ENCODE data around the gene KLHL28.
A peak's percentile ranks its signal among the peaks of the same experiment; 100 is the strongest.

Gene KLHL28, protein sequence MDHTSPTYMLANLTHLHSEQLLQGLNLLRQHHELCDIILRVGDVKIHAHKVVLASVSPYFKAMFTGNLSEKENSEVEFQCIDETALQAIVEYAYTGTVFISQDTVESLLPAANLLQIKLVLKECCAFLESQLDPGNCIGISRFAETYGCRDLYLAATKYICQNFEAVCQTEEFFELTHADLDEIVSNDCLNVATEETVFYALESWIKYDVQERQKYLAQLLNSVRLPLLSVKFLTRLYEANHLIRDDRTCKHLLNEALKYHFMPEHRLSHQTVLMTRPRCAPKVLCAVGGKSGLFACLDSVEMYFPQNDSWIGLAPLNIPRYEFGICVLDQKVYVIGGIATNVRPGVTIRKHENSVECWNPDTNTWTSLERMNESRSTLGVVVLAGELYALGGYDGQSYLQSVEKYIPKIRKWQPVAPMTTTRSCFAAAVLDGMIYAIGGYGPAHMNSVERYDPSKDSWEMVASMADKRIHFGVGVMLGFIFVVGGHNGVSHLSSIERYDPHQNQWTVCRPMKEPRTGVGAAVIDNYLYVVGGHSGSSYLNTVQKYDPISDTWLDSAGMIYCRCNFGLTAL

DNA sequence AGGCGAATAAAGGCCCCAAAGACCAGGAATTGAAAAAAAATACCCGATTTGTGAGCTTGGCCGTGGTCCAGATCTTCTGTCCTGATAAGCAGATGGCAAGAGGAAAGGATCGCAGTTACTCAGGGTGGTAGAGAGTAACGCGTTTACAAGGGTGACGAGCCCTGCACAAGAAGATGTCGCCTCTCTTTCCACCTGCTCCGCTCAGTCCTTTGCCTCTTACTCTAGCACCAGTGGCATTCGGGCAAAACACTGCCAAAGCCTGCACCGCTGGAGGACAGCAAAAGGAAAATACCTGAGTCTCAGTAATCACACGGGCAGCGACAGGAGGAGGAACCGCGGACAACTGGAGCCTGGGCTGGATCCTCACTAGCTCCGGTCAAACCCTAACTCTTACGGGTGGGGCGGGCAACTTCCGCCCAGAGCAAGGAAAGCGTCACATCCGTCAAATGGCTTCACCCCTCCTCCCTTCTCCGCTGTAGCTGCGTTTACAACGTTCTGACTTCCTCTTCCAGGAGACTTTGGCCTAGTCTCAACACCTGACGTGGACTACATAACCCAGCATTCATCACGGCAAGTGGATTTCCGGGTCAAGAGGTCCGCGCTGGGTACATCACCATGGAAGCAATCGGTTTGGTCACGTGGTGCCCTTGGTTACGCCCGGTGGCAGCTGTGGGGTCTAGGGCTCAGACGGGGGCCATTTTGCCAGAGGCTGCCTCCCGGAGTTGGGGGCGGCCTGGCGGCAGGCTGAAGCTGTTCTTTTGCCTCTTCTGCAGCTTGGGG is at the start of gene KLHL28, which contains the start of gene TOGARAM1:
Gene KLHL28, minus strand, starts transcription at position 394 of the 780 bp plus-strand sequence. CDS start 16,019 bp downstream, outside the sequence.
Gene TOGARAM1, plus strand, starts transcription at position 637 of the 780 bp plus-strand sequence. CDS start 232 bp downstream, outside the sequence.
- DNase-seq (ENCODE audit: low read depth), result peak; percentile 98

DNA sequence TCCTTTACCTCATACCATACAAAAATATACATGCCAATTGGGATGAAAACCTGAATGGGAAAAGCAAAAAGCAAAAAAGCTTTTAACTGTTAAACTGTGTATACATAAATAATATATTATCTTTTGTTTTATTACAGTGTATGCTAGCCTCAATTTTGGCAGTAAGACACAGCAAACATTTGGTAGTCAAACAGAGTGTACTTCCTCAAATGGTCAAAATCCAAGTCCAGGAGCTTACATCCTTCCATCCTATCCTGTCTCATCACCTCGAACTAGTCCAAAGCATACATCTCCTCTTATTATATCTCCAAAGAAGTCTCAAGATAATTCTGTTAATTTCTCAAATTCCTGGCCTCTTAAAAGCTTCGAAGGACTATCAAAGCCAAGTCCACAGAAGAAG is 42.2 kb upstream of the KLHL28 start:
- no peak for DNase-seq (ENCODE audit: low read depth)

DNA sequence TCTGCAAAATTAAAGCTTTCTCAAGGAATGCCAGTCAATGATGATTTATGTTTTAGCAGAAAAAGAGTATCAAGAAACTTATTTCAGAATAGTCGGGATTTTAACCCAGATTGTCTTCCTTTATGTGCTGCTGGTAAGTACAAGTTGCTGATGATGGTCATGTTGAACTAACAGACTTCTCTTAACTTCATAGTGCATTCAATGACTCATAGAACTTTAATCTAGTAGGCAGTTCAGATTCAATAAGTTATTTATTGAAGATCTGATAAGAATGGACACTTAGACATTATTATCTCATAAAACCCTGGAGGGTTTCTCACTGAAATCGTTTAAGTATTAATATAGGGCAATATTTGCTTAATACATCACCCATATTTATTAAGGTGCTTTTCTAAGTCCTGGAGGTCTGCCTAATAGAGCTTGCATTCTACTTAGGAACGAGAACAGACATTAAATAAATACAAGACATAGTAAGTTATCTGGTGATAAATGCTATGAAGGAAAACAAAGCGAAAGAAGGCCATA is 34.1 kb upstream of the KLHL28 start:
- DNase-seq (ENCODE audit: low read depth), result no peak

DNA sequence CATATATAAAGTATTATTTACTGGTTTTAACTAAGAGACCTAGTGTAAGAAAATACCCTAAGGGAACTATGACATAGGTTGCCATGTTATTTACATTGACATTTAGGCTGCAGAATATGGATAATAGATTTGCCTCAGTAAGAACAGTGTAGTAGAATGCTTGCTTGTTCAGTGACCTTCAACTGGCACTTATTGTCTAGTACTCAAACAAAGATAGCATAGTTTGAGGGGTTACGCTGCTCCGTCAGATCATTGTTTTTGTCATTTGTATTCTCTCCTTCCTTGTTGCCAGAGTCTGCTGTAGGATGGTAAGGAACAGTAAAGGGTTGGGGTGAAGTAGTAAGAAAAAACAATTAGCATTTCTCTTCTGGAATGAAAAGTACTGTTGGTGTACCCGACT is 33.4 kb upstream of the KLHL28 start:
- DNase-seq (ENCODE audit: low read depth), result no peak

DNA sequence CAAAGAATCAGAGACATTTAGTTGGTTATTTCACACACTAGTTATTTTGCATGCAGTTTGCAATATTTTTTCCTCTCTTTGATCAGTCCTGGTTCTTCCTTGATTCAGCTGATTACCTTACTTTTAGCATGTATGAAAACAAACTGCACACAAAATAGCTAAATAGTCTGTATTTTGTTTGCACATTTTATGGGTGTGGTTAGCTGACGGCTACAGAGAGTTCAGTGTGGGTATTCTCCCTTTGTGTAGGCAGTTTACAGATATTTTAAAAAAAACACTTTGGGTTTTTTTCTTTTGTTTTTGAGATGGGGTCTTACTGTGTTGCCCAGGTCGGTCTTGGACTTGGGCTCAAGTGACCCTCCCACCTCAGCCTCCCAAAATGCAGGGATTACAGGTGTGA is 28.8 kb upstream of the KLHL28 start:
- DNase-seq (ENCODE audit: low read depth), result no peak

DNA sequence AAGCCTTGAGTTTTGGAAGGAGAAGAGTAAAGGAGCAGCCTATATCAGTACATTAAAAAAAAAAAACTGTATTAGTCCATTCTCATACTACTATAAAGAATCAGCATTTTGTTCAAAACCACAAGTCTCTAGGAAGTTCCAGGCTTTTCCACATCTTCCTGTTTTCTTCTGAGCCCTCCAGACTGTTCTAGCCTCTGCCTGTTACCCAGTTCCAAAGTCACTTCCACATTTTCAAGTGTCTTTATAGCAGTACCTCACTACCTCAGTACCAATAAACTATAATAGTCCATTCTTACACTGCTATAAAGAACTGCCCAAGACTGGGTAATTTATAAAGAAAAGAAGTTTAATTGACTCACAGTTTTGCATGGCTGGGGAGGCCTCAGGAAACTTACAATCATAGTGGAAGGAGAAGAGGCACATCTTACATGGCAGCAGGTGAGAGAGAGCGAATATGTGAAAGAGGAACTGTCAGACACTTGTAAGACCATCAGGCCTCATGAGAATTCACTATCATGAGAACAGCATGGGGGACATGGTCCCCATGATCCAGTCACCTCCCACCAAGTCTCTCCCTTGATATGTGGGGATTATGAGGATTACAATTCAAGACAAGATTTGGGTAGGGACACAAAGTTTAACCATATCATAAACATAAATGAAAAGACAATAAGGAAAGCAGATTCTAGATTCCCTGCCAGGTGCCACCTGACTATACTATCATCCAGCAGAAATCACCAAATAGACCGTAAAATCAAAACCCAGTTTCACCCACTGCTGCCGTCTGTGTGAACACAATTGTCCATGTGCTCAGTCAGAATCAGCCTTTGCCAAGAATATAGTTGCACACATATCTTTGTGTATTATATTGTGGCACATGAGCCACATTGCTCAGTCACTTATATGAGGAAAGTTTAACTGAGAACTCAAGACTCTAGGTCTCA is 28.0 kb upstream of the KLHL28 start:
- no peak for DNase-seq (ENCODE audit: low read depth)

DNA sequence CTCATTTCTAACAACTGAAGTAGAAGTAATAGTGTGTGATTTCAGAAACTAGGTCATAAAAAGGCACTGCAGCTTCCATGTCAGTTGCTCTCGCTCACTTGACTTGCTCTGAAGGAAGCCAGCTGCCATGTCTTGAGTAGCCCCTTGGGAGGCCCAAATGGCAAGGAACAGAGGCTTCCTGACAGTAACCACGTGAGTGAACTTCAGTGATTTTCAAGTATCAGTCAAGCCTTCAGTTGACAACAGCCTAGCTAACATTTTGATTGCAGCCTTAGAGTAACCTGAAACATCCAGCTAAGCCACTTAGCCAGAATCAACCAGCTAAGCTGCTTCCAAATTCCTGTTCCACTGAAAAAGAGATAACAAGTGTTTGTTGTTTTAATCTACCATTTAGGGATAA is 26.9 kb upstream of the KLHL28 start:
- no peak for DNase-seq (ENCODE audit: low read depth)

DNA sequence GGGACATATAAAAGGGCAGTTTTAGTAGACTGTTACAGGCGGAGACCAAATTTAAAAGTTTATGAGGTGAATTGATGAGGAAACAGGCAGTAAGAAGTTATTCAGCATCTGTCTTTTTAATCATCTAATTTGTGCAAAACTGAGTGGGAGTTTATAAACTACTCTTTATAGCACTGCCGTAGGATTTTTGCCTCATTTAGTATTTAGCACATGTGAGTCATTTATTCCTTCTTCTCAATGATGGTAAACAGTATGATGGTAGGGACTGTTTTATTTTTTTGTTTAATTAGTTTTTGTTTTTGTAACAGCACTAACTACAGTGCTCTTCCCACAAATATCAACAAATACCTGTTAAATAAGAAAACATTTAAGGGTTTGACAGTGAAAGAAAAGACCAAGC is 20.8 kb upstream of the KLHL28 start:
- no peak for DNase-seq (ENCODE audit: low read depth)

DNA sequence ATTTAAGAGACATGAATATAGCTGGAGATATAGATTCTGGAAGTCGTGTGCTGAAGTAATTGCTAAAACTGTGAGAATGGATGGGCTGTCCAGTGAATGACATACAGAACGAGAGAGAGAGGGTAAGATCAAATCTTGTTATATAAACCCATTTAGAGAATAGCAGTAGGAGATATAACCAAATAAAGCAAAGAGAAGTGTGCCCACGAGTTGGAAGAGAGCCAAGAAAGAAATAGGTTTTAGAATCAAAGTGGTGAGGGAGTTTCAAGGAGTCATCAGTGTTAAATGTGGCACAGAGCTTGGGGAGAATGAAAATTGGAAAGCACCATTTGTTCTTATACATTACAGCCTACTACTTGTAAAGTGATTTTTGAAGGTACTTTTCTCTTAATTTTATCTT is 19.5 kb upstream of the KLHL28 start:
- no peak for DNase-seq (ENCODE audit: low read depth)

DNA sequence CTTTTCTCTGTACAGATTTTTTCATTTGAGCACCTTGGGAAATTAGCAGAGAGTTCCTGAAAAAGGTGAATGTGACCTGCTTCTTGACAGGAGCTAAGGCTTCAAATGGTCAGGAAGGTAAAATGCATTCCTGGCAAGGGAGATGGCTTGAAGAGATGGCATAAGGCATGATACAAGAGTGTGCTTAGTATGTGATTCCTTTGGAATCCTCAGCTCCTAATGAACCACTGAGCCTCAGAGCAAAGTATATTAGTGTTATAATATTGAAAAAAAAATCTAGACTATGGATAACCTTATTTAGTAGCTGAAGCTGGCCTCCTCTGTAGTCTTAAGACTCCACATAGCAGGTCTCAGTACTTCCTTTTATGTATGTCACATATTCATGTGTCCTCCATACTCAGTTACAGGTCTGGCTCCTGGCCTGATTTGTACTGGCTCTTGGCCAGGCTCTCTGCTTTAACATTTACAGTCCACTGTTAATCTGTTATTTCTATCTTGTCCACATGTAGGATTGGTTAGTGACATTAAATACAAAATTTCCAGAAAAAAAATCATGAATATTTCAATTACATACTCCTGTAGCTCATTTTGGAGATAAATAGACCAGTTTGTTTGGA is 18.1 kb upstream of the KLHL28 start:
- no peak for DNase-seq (ENCODE audit: low read depth)

DNA sequence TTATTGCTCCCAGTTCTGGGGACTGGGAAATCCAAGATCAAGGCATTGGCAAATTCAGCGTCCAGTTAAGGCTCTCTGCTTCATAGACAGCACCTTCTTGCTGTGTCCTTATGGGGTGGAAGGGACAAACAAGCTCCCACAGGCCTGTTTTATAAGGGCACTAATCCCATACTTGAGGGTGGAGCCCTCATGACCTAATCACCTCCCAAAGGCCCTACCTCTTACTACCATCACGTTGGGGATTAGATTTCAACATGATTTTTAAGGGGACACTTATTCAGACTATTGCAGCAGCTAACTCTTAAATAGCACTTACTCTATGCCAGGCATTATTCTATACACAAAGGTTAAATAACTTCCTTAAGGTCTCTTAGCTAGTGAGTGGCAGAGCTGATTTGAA is 17.5 kb upstream of the KLHL28 start:
- DNase-seq (ENCODE audit: low read depth), result no peak

DNA sequence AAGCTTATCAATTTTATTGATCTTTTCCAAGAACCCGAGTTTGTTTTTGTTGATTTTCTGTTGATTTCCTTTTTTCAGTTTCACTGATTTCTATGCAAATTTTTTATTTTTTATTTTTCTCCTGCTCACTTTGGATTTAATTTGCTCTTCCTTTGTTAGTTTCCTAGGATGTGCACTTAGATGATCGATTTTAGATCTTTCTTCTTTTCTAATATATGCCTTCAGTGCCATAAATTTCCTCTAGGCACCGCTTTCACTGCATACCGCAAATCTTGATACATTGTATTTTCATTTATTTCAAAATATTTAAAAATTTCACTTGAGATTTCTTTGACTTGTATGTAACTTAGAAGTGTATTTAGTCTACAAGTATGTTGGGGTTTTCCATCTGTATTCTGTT is 9.7 kb upstream of the KLHL28 start:
- no peak for DNase-seq (ENCODE audit: low read depth)

DNA sequence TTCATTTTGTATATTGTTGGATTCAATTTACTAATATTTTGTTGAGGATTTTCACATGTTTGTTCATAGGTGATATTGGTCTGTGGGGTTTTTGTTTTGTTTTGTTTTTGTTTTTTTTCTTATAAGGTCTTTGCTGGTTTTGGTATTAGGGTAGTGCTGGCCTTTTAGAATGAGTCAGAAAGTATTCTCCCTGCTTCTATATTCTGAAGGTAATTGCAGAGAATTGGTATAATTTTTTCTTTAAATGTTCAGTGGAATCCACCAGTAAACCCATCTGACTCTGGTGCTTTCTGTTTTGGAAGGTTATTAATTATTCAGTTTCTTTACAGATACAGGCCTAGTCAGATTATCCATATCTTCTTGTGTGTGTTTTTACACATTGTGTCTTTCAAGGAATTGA is 9.2 kb upstream of the KLHL28 start:
- no peak for DNase-seq (ENCODE audit: low read depth)

DNA sequence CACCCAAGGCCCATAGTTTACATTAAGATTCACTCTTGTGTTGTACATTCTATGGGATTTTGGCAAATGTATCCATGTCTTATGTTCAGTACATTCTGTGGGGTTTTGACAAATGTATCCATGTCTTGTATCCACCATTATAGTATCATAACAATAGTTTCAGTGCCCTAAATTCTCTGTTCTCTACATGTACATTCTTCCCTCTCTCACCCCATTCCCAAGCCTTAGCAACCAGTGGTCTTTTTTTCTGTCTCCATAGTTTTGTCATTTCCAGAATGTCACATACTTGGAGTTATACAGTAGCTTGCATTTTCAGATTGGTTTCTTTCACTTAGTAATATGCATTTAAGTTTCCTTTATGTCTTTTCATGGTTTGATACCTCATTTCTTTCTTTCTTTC is 7.0 kb upstream of the KLHL28 start:
- no peak for DNase-seq (ENCODE audit: low read depth)

DNA sequence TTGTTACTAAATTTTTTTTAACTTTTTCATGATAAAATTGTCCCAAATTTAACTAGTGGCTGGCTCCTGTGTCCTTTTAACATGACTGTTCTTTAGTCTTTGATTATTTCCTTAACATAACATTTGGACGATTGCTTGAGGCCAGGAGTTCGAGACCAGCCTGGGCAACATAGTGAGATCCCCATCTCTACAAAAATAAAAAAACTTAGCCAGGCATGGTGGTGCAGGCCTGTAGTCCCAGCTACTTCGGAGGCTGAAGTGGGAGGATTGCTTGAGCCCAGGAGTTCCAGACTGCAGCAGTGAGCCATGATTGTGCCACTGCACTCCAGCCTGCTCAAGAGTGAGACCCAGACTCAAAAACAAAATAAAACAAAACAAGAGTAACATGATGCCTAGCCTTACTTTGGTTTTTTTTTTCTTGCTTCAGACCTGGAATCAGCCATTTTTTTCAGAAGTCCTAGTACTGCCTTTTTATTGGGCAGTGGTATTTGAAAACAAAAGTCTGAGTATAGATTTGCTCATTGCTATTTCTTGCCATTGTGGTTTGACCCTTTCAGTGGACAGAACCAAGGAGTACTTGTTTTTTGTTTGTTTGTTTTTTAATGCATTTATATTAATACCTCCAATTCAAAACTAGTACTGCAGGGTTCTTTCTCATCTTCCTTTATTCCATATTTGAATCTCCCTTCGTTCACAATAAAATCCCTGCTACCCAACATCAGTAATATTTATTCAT is 5.0 kb upstream of the KLHL28 start:
- no peak for DNase-seq (ENCODE audit: low read depth)

DNA sequence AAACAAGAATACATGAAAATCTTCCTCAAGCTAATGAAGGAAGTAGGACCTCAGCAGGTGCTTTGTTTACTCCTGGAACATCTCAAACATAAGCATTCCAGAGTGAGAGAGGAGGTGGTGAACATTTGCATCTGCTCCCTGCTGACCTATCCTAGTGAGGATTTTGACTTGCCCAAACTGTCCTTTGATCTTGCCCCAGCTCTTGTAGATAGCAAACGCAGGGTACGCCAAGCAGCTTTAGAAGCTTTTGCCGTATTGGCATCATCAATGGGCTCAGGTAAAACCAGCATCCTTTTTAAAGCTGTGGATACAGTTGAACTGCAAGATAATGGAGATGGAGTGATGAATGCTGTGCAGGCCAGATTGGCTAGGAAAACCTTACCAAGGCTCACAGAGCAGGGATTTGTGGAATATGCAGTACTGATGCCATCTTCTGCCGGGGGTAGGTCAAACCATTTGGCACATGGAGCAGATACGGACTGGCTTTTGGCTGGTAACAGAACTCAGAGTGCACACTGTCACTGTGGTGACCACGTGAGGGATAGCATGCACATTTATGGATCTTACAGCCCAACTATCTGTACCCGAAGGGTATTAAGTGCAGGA is 2.1 kb upstream of the KLHL28 start:
- no peak for DNase-seq (ENCODE audit: low read depth)

DNA sequence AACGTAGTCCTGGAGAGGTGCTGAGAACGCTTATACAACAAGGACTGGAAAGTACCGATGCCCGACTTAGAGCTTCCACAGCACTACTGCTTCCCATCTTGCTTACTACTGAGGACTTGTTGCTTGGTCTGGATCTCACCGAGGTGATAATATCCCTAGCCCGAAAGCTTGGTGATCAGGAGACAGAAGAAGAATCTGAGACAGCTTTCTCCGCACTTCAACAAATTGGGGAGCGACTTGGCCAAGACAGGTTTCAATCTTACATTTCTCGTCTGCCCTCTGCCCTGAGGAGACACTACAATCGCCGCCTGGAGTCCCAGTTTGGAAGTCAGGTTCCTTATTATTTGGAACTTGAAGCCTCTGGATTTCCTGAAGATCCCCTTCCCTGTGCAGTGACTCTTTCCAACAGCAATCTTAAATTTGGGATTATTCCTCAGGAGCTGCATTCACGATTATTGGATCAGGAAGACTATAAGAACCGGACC is 1.3 kb upstream of the KLHL28 start:
- DNase-seq (ENCODE audit: low read depth), result no peak

DNA sequence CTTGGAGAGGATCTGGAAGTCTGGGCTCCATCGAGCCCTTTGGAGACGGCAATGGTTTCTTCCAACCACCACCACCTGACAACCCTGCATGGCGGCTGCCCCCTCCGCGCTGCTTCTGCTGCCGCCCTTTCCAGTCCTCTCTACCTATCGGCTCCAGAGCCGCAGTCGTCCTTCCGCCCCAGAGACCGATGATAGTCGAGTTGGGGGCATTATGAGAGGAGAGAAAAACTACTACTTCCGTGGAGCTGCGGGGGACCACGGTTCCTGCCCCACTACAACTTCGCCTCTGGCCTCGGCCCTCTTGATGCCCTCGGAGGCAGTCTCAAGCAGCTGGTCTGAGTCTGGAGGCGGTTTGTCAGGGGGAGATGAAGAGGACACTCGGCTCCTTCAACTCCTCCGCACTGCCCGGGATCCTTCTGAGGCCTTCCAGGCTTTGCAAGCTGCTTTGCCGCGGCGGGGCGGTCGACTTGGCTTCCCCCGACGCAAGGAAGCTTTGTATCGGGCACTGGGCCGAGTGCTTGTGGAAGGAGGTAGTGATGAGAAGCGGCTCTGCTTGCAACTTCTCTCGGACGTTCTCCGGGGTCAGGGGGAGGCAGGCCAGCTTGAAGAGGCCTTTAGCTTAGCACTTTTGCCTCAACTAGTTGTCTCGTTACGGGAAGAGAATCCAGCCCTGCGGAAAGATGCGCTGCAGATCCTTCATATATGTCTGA is 742 bp upstream of the KLHL28 start:
- peak; percentile 62 for DNase-seq (ENCODE audit: low read depth)

DNA sequence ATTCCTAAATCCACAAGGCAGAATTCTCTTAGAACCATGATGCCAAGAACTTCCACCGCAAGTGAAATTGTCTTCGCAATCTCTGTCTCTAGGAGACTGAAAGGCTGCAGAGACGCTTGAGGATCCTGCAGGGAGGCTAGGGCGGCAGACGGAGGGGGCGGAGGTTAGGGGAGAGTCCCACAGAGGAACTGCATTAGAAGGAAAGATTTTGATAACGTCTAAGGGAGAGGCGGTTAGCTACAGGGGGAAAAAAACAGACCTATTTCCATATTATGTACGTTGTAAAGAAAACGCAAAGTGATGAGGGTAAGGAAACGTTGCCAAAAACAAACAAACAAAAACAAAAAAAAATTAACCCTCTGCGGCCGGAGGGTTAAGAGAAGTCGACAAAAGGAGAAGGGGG is 595 bp downstream of the KLHL28 start:
- DNase-seq (ENCODE audit: low read depth), result peak; percentile 49

Data from T-helper 22 cell (primary cell).